GM12874 (cell line): Measurements from ENCODE around the gene PRPF8.

Experiments used
- CTCF ChIP-seq: IDR thresholded peaks from 2 replicates; pipeline ENCODE4 v1.5.1; 2011; ENCODE audit warnings: low read depth, mild to moderate bottlenecking, control low read depth, low read length, moderate library complexity; ENCODE audit not compliant: insufficient read depth

PRPF8 gene

GRCh38 chr17:1606352-1606985 is 78.2 kb downstream of the PRPF8 start:
- TF ChIP-seq CTCF, result no peak

DNA sequence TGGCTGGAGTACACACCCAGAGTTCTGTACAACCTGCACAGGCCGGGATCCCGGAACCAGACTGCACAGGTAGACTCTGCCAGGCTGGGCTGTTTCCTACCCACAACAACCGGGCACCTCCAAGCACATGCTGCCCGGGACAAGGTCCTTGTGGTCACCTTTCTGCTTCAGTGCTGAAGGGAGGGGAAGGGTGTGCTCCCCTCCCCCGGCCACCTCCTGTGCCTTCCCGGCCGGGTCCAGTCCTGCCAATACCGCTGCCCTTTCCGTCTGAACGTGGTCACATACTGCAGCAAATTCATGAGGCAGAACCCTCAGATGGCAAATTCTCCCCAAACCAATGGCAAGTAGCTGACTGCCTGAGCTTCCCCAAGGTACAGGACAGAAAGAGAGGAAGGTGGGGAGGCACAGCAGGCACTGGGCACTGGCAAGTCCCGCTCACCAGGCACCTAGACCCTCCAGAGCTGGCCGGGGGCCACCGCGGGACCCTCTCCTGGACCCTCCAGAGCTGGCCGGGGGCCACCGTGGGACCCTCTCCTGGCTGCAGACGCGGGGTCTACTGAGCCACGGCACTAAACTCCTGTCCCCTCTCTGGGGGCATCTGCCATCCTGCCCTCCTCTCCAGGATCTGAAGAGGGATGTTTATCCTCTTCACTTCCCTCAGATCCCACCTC is 78.9 kb downstream of the PRPF8 start:
- TF ChIP-seq CTCF, result no peak

- TF ChIP-seq CTCF, result no peak
Observed at GRCh38 chr17:1604831-1605528, 79.7 kb downstream of the PRPF8 start.

DNA sequence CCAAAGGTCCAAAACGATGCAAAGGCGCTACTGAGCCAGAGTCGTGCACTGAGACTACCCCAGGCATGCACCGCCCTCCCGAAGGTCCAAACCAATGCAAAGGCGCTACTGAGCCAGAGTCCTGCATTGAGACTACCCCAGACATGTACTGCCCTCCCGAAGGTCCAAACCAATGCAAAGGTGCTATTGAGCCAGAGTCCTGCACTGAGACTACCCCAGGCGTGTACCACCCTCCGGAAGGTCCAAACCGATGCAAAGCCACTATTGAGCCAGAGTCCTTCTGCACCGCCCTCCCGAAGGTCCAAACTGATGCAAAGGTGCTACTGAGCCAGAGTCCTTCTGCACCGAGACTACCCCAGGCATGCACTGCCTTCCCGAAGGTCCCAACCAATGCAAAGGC is 83.1 kb downstream of the PRPF8 start:
- TF ChIP-seq CTCF, result no peak
